HepG2 (cell line): ENCODE data around the gene KCNJ1. TPM values are rescaled to one million over a fixed set of nuclear protein-coding genes. Genes with fewer than 3 reads are reported as not detected.

Experiments used
- ATAC-seq: fragments of 200-7000 bp; cut with Tn5 transposase; 3 replicates; pipeline ENCODE4 v1.9.1; 2020; ENCODE audit warnings: mild to moderate bottlenecking, moderate library complexity
- BruUV-seq: library from RNA; stranded (reverse); fragments of 400-500 nt; replicated peaks from 2 replicates; lab custom pipeline; 2021; lab: Mats Ljungman, UMichigan
- CTCF ChIA-PET: fragments of 300-600 bp; formaldehyde crosslinking; extraction: SDS; loops from one replicate; lab custom pipeline; 2021; ENCODE audit warnings: low total read pairs, inconsistent platforms, low intra/inter-chr PET ratio; lab: Yijun Ruan, JAX
- POLR2A ChIA-PET: fragments of 350-600 bp; sonication (Branson Sonifier 250); formaldehyde crosslinking; loops from one replicate; lab custom pipeline; 2020; ENCODE audit warnings: antibody characterized with exemption, inconsistent platforms; lab: Yijun Ruan, JAX
- DNase-seq: peaks from one replicate; pipeline ENCODE4 v3.0.0-alpha.2; 2015; ENCODE audit warnings: low spot score
- FAIRE-seq: peaks from 3 replicates; lab custom pipeline; 2011; peaks lifted over from hg19 to GRCh38; lab: Jason Lieb, UNC
- H2AFZ ChIP-seq: one replicate; pipeline ENCODE4 v1.6.1; 2011; ENCODE audit warnings: low read length, inconsistent platforms
- H3K27ac ChIP-seq: fragments of 300-600 bp; 3 replicates; pipeline ENCODE4 v1.8.0; 2011; ENCODE audit warnings: mixed run types, mild to moderate bottlenecking, mixed read lengths, low read length, inconsistent platforms; ENCODE audit not compliant: insufficient read depth; ENCODE audit errors: extremely low read length
- H3K27me3 ChIP-seq, 2 experiments: fragments of 200-600 bp in 1 of 2; 2 replicates in 1 of 2; 3 replicates in 1 of 2; pipeline versions ENCODE4 v1.6.0 to v1.8.0; 2011; ENCODE audit warnings: low read length in 2 of 2, mild to moderate bottlenecking in 2 of 2, moderate library complexity in 2 of 2, inconsistent platforms in 1 of 2; ENCODE audit not compliant: insufficient read depth in 2 of 2, control insufficient read depth in 1 of 2
- H3K36me3 ChIP-seq, 2 experiments: fragments of 200-600 bp in 1 of 2; replicated peaks in 1 of 2; 2 replicates in 1 of 2; 3 replicates in 1 of 2; pipeline versions ENCODE4 v1.5.1 to v1.8.0; 2011; ENCODE audit warnings: low read length in 2 of 2, inconsistent platforms in 1 of 2; ENCODE audit not compliant: insufficient read depth in 2 of 2, control insufficient read depth in 1 of 2
- H3K4me1 ChIP-seq: 2 replicates; pipeline ENCODE4 v1.5.1; 2012; ENCODE audit warnings: low read length, inconsistent platforms; ENCODE audit not compliant: insufficient read depth
- H3K4me2 ChIP-seq: 2 replicates; pipeline ENCODE4 v1.6.0; 2011; ENCODE audit warnings: low read depth, low read length, inconsistent platforms
- H3K4me3 ChIP-seq, 3 experiments: fragments of 200-600 bp in 1 of 3; sonication (generic), shearing (Covaris generic) in 1 of 3; replicated peaks in 1 of 3; 2 replicates each; pipeline ENCODE4 v1.5.1; 2011 to 2016; ENCODE audit warnings: low read length in 3 of 3, inconsistent platforms in 2 of 3, low read depth in 2 of 3, mild to moderate bottlenecking in 2 of 3, control low read depth in 1 of 3, mixed read lengths in 1 of 3; ENCODE audit not compliant: insufficient read depth in 1 of 3
- H3K79me2 ChIP-seq: one replicate; pipeline ENCODE4 v1.6.1; 2011; ENCODE audit warnings: low read length, inconsistent platforms; ENCODE audit not compliant: insufficient read depth
- H3K9ac ChIP-seq: 2 replicates; pipeline ENCODE4 v1.6.0; 2011; ENCODE audit warnings: mild to moderate bottlenecking, low read depth, low read length, inconsistent platforms; ENCODE audit not compliant: insufficient read depth
- H3K9me3 ChIP-seq: 2 replicates; pipeline ENCODE4 v1.5.1; 2012; ENCODE audit warnings: mild to moderate bottlenecking, low read length
- H4K20me1 ChIP-seq: 2 replicates; pipeline ENCODE4 v1.6.0; 2011; ENCODE audit warnings: inconsistent platforms, mild to moderate bottlenecking, low read length, moderate library complexity; ENCODE audit not compliant: insufficient read depth
- GABPB1 ChIP-seq: IDR thresholded peaks from 2 replicates; pipeline ENCODE4 v1.6.1; 2016; ENCODE audit warnings: mild to moderate bottlenecking, missing genetic modification reagents, moderate library complexity, missing compliant biosample characterization
- GMEB1 ChIP-seq: sonication (generic); formaldehyde crosslinking; IDR thresholded peaks from 2 replicates; pipeline ENCODE4 v1.5.1; 2020; ENCODE audit warnings: missing genetic modification reagents, mild to moderate bottlenecking, borderline replicate concordance
- NR2F2 ChIP-seq: IDR thresholded peaks from 2 replicates; pipeline ENCODE4 v1.6.1; 2012; ENCODE audit warnings: low read depth, inconsistent platforms, borderline replicate concordance
- POGK ChIP-seq: sonication (generic); formaldehyde crosslinking; conservative IDR thresholded peaks from 2 replicates; pipeline ENCODE4 v1.8.0; 2022; ENCODE audit warnings: mild to moderate bottlenecking, moderate library complexity, missing genetic modification reagents
- RBAK ChIP-seq: sonication (generic); formaldehyde crosslinking; IDR thresholded peaks from 2 replicates; pipeline ENCODE4 v1.5.1; 2020; ENCODE audit warnings: mild to moderate bottlenecking, missing genetic modification reagents
- REPIN1 ChIP-seq: sonication (generic); formaldehyde crosslinking; IDR thresholded peaks from 2 replicates; pipeline ENCODE4 v1.8.0; 2022; ENCODE audit warnings: missing genetic modification reagents, low read depth, mild to moderate bottlenecking, borderline replicate concordance
- RORA ChIP-seq: sonication (generic); formaldehyde crosslinking; IDR thresholded peaks from 2 replicates; pipeline ENCODE4 v1.5.0; 2020; ENCODE audit warnings: mild to moderate bottlenecking, missing genetic modification reagents, moderate library complexity
- ZNF180 ChIP-seq: sonication (generic); formaldehyde crosslinking; IDR thresholded peaks from 2 replicates; pipeline ENCODE4 v1.4.0; 2020; ENCODE audit warnings: low read depth, missing genetic modification reagents, borderline replicate concordance
- ZNF576 ChIP-seq: sonication (generic); formaldehyde crosslinking; IDR thresholded peaks from 2 replicates; pipeline ENCODE4 v1.4.0; 2020; ENCODE audit warnings: mild to moderate bottlenecking, missing genetic modification reagents
- WGBS: methylation state at CpG from one replicate; pipeline ENCODE4 v1.1.6; 2017; ENCODE audit warnings: low lambda C conversion rate; 5-methylcytosine and 5-hydroxymethylcytosine counted together
- in situ Hi-C: cut with HindIII; loops from 2 replicates; pipeline ENCODE4 v1.10.0; 2017; ENCODE audit warnings: low pct_unique_long_range_greater_than_20kb; ENCODE audit not compliant: extremely low pct_ligation_motif_present
- intact Hi-C: fragments of 100-400 bp; cut with micrococcal nuclease; formaldehyde crosslinking; loops from one replicate; pipeline ENCODE4 v1.10.0; 2022; ENCODE audit not compliant: unreplicated experiment
- polyA plus RNA-seq, 8 experiments: library from polyadenylated mRNA; depleted of rRNA in 3 of 8; stranded (reverse) in 7 of 8; unstranded in 1 of 8; fragments of >200 nt; fragmentation: Illumina TruSeq in 4 of 8; extraction: Trizol in 4 of 8; gene quantifications; 2 replicates each; pipeline versions ENCODE4 v1.2.1 to v1.2.3, GENCODE V29; 2011 to 2016; ENCODE audit warnings: low read depth in 4 of 8, missing spikeins in 1 of 8, mixed read lengths in 1 of 8; ENCODE audit not compliant: insufficient read depth in 1 of 8
- total RNA-seq, 5 experiments: library from RNA; depleted of rRNA; stranded (reverse); fragments of >200 nt; fragmentation: Illumina TruSeq; extraction: Trizol; gene quantifications; 2 replicates each; pipeline ENCODE4 v1.2.3, GENCODE V29; 2016; ENCODE audit warnings: low read depth in 1 of 5

The KCNJ1 gene
- total and polyA plus RNA-seq, 2 of the 13 experiments (the other 11 are each of a cell fraction or from before 2014, with no cell fraction given) = not detected

- no peaks in the 10 kb centered on the region for H3K4me1 ChIP-seq
- H2AFZ ChIP-seq = no peak overlapping the region
- FAIRE-seq (no peak), DNase-seq (no peak), ATAC-seq (no peak)
- in situ Hi-C loops = no loop called here
- ChIA-PET CTCF (no interaction called here), POLR2A (no interaction called here)
- H4K20me1 ChIP-seq = no peaks in the 10 kb centered on the region
- TF ChIP-seq GABPB1 (CRISPR knock-in tag) (no peak), RORA (CRISPR knock-in tag) (no peak), NR2F2 (no peak), GMEB1 (CRISPR knock-in tag) (no peak), RBAK (CRISPR knock-in tag) (no peak), ZNF576 (CRISPR knock-in tag) (no peak), REPIN1 (no peak), ZNF180 (CRISPR knock-in tag) (no peak), POGK (CRISPR knock-in tag) (no peak)
- intact Hi-C loops = no loop called here
- WGBS = 0% methylated on average over 2 of the region's 4 CpGs
- H3K4me2 ChIP-seq = no peak overlapping the region
- no TSS peak for BruUV-seq
- H3K27ac ChIP-seq = no peak overlapping the region
- H3K4me3 ChIP-seq = no peak overlapping the region
- peaks cover 0 to 10% of the 10 kb centered on the region in 2 experiments; a peak in 2 of 5 replicates for H3K27me3 ChIP-seq
- H3K9ac ChIP-seq = no peak overlapping the region
- H3K36me3 ChIP-seq = no peaks in the 10 kb centered on the region
- no peaks in the 10 kb centered on the region for H3K79me2 ChIP-seq
- H3K9me3 ChIP-seq = no peaks in the 10 kb centered on the region
Measured at GRCh38 chr11:128828350-128828749, 38.7 kb downstream of the KCNJ1 start.
